ENCODE results near the gene OR2C3.
"Not testable (repeated sequence)": the region's sequence is repeated elsewhere in the genome, so short reads cannot be mapped to it uniquely, and the experiment has no call there.

- TF ChIP-seq CTCF (IDR thresholded peaks at IDR 0.05; ENCODE audit: poor library complexity); EZH2 (IDR thresholded peaks at IDR 0.05; ENCODE audit: borderline replicate concordance): not testable (repeated sequence)
Measured at GRCh38 chr1:247521886-247522285, 14.4 kb downstream of the OR2C3 start.
